HG02938 (cell line): Measurements from ENCODE around the gene KLC4.
"Not testable (repeated sequence)": the region's sequence is repeated elsewhere in the genome, so short reads cannot be mapped to it uniquely, and the experiment has no call there.

Experiments used
- ATAC-seq: cut with Tn5 transposase; IDR thresholded peaks from one replicate; pipeline ENCODE4 v1.9.1; 2021; ENCODE audit warnings: mild to moderate bottlenecking, moderate library complexity; ENCODE audit not compliant: unreplicated experiment

Gene KLC4

GRCh38 chr6:43090559-43090956, 31.1 kb downstream of the KLC4 start:
- ATAC-seq = no peak

- ATAC-seq = no peak
Measured at GRCh38 chr6:43091020-43091419, 31.6 kb downstream of the KLC4 start.

DNA sequence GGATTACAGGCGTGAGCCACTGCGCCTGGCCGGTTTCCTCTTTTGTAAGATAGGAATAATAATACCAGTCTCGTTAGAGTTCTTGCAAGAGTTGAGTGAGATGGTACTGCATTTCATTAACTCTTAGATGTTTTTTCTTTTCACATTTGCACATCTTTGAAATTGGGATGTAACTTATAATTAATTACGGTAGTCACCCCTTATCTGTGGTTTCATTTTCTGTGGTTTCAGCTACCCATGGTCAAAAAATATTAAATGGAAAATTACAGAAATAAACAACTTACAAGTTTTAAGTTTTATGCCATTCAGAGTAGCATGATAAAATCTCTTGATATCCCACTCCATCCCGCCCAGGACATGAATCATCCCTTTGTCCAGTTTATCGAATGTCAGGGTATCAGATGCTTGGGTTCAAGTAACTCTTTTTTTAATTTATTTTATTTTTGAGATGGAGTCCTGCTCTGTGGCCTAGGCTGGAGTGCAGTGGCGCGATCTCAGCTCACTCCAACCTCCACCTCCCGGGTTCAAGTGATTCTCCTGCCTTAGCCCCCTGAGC, 32.1 kb downstream of the KLC4 start:
- no peak for ATAC-seq

DNA sequence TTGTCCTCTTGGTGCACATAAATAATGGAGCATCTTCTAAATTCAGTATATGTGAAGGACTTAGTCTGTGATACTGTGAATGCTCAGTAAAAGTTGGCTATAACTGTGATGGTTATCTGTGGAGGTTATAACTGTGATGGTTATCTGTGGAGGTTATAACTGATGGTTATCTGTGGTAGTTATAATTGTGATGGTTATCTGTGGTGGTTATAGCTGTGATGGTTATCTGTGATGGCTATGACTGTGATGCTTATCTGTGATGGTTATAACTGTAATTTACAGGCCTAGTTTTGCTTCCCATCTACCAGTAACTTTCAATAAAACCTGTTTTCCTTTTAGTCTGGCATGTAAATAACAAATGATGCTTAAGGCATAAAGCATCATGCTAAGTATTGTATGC, 33.2 kb downstream of the KLC4 start:
- no peak for ATAC-seq

- ATAC-seq = no peak
Measured at GRCh38 chr6:43093436-43094289, 34.2 kb downstream of the KLC4 start.

DNA sequence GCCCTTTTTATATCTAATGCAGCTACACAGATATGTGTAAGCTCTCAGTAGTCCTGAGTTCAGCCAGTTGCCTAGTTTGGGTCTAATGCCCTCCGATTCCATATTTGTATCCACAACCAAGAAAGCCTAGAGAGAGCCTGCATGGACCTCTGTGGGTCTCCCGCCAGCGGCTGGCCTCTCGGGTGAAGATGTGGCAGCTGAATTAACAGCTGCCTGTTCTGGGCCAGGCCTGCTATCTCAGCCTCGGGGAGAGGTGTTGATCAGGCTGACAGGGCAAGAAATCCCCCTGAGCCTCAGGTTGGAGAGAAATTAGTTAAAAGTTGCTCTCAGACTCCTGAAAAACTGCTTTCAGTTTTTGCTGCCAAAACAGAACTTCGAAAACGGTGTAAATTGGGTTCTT, 36.5 kb downstream of the KLC4 start:
- ATAC-seq = no peak

DNA sequence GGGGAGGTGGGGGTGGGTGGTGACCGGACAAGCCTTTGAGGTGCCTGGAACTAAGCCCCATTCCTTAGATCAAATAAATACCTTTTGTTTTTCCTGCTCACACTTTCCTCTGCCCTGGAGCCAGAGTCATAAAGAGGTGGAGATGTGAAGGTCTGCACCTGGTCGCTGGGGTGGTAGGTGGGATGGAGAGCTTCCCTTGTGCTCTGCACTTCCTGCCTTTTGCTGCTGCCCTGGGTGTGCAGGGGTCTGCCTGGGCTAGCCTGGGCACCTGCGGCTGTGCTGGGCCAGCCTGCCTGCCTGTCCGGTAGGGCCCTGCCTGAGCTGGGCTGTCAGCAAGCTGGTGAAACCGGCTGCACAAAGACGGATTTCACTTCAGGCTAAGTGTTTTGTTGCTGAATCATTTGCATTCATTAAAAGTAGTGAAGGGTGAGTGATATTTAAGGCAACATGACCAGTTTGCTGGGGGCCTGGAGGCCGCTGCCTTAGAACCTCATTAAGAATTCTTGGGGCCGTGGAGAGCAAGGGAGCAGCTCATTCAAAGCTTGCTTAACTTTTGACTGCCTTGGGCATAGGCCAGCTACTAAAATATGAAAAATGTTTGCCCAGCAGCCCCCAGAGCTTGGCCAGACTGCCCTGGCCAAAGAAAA, 37.1 kb downstream of the KLC4 start:
- ATAC-seq = no peak

DNA sequence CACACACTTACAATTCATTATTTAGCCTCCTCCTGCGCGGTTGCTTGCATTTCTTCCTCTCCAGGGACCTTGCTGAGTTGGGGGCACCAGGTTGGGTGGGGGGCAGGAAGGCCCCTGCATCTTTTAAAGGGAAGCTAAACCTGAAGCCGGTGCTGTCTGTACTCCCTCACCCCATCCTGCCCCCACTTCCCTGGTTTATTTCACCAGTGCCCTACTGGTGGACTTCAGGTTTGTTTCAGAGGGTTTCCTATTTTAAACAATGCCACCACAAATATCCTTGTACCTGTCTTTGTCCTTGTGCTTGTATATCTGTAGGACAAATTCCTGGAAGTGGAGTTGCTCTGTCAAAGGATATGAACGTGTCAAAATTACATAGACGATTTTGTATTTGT, 37.7 kb downstream of the KLC4 start:
- ATAC-seq = no peak

DNA sequence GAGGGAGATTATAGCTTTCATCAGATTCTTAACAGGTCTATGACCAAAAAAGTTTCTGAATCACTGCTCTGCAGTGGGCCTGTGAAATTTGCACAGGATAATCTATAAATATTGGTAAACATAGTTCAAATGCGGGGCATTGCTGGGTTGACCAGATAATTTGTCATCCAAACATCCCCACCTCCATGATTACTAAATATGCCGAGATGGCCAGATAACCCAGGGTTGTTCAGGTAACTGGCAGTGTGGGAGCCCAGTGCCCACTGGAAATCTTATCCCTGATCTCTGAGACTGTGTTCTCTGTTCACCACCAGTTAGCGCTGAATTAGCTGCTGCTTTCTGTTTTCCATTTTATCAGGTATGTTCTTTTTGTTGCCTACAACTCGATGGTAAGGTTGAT, 38.1 kb downstream of the KLC4 start:
- no peak for ATAC-seq

- ATAC-seq = no peak
Measured at GRCh38 chr6:43101497-43101896, 42.1 kb downstream of the KLC4 start.

- ATAC-seq = no peak
Measured at GRCh38 chr6:43103253-43103876, 43.9 kb downstream of the KLC4 start.

DNA sequence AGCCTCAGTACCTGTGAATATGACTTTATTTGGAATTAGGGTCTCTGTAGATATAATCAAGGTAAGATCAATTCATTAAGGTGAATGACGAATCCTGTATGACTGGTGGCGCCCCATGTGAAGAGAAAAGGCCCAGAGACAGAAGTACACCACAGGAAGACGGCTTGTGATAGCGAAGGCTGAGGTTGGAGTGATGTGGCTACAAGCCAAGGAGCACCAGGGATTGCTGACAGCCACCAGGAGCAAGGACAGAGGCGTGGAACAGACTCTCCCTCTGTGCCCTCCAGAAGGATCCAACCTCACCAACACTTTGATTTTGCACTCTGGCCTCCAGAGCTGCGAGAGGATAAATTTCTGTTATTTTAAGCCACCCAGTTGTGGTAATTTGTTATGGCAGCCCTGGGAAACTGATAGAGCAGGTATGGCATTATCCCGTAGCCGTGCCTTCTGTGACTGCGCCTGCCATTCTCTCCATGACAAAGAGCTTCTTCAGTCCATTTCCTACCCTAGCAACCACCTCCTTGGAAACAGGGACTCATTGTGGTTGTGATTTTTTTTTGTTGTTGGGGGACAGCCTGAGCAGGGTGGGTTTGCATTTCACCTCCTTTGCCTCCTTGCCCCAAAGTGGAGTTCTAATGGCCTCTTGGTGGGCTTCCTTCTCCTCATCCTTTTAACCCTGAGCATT, 46.2 kb downstream of the KLC4 start:
- ATAC-seq = no peak

GRCh38 chr6:43107344-43108062, 48.1 kb downstream of the KLC4 start:
- no peak for ATAC-seq

- no peak for ATAC-seq
Measured at GRCh38 chr6:43113431-43114260, 54.2 kb downstream of the KLC4 start.

DNA sequence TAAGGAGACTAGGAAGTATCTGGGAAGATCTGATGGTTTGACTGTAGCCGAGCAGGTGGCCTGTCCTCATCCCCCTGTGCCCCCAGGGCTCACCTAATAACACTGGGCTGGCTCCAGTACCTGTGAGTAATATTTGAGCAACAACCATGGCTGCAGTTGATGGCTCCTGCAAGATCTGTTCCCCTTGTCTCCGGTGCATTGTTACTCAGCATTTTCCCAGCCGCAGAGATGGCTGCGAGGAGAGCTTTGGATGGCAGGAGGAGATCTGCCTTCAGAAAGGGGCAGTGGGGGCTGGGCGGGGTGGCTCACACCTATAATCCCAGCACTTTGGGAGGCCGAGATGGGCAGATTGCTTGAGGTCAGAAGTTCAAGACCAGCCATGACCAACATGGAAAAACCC, 55.9 kb downstream of the KLC4 start:
- no peak for ATAC-seq

DNA sequence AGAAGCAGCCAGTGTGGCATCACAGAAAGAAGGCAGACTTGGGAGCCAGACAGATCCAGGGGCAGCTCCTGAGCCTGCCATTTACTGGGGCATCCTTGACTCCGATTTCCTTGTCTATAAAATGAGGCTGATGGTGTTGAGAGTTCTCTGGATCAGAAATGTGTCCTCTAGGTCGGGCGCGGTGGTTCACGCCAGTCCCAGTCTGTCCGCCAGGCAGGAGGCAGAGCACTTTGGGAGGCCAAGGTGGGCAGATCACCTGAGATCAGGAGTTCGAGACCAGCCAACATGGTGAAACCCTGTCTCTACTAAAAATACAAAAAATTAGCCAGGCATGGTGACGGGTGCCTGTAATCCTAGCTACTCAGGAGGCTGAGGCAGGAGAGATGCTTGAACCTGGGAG, 58.0 kb downstream of the KLC4 start:
- not testable (repeated sequence) for ATAC-seq

DNA sequence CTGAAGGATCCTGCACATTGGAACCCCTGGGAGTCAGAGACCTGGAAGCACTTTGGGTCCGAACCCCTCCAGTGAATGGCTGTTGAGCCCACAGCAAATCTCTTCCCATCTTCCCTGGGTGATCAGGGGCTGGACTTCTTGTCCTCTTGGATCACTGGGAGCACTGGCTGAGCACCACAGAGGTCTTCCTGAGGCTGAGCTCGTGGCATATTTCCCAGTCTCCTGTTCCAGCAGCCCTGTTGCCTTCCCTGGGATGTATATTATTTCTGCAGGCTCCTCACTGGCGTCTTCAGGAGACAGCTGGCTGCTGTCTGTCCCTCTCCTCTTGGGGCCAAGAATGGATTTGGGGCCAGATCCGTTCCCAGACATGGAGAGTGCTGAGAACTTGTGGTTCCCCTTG, 60.1 kb downstream of the KLC4 start:
- no peak for ATAC-seq

GRCh38 chr6:43120101-43120763, 60.8 kb downstream of the KLC4 start:
- no peak for ATAC-seq
